NCI-H1105 (cell line): ENCODE measurements around the gene GRB14.

Experiments
- DNase-seq: peaks from one replicate; lab custom pipeline; 2025; lab: John Stamatoyannopoulos, UW

GRB14 gene

GRCh38 chr2:164613321-164613982, 7.8 kb downstream of the GRB14 start:
- DNase-seq, result no peak

DNA sequence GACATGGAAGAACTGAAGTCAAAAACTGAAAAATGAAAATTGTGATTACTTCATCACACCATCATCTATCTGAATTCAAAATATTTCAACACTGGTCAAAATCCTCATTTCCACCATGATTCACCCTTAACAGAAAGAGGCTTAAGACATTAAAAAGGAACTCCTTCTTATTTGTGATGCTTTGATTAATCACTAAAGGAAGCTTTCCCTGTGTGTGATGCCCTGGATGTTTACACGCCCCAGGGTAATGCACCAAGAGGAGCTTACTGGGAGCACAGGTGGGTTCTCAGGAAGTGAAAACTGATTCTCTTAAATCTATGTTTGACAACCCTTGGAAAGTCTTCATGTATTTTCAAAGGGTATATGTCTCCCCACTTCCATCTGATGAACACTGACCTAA, 11.5 kb downstream of the GRB14 start:
- no peak for DNase-seq

DNA sequence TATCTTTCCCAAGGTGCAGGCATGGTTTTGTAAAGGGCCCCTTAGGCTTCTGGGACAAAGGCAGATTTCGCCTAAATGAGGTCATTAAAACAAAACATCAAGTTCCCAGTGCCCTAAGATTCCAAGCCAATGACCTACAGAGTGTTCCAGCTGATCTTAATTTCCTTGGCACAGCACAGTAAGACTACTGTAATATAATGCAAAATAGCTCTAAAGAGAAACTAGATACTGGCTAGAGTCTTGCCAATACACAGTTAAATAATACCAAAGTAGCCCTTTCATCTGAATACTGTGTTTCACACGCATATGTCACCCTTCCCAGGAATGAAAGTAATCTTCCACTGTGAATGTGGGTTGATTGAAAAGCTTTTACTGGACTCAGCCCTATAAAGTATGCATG, 14.7 kb downstream of the GRB14 start:
- no peak for DNase-seq

GRCh38 chr2:164605295-164605694, 16.0 kb downstream of the GRB14 start:
- no peak for DNase-seq

- no peak for DNase-seq
These were observed 20.5 kb downstream of the GRB14 start for GRCh38 chr2:164600763-164601162.

GRCh38 chr2:164599954-164600589, 21.2 kb downstream of the GRB14 start:
- peak; percentile 18 for DNase-seq

DNA sequence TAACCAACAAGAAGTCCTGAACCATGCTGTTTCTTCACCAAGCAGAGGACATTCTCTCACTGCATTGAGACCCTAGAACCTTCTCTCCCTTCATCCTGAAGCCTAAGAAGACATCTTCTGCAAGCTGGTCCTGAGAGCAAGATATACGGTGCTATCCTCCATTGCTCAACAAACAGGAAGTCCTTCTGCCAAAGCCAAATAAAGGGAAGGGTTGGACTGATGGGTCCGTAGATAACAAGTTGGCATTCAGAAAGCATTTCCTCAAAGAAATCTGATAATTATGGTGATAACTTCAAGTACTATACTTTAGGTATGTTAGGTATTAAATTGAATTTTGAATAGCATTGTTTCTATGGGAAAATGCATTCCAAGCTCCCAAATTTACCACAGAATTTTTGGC, 23.3 kb downstream of the GRB14 start:
- DNase-seq, result no peak

- no peak for DNase-seq
These were observed 26.3 kb downstream of the GRB14 start for GRCh38 chr2:164595031-164595430.

DNA sequence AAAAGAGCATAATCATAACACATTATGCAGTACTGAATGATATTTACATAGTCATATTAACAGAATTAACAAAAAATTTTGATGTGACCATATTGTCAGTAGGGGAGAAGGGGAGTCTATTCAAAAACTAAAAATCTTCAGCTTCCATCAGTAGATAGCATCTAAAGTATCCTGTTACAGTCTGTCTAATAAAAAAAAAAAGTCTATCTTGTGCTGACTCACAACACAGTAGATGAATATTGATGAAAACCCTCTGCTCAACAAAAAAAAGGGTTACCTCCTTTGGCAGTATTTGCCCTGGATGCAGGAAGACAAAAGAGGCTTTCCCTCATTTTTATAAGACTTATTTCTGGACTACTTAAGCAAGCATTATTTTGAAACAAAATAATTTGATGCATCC, 27.3 kb downstream of the GRB14 start:
- no peak for DNase-seq

DNA sequence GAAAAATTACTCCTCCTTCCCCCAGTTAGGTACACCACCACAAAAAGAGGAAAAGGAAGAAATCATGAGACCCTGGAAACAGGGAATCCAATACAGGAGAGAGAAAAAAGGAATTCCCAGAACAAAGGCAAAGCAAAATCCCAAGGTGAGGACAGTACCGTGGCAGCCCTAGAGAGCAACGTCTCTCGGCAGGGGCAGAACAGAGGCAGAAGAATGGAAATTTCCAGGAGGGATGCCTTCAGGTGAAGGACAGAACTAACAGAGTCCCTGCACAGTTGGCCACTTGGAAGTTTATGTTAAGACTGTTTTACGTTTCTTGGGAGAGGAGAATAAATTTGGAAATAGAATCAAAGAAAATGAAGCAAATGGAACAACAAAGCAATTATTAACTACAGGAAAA, 27.7 kb downstream of the GRB14 start:
- DNase-seq, result no peak

GRCh38 chr2:164589522-164589921, 31.8 kb downstream of the GRB14 start:
- no peak for DNase-seq

DNA sequence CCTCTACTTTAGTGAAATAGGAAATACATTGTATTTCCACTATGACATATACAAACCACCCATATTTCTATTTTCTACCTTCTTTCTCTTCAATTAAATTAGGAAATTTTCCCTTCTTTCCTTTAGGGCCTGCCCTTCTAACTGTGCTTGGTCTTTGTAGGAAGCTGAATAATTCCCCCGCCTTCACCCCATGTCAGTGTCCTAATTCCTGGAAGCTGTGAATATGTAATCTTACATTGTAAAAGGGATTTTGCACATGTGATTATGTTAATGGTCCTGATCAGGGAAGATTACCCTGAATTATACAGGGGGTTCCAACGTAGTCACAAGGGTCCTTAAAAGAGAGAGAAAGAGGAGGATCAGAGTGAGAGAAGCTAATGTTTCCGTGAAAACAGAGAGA, 40.2 kb downstream of the GRB14 start:
- no peak for DNase-seq

- DNase-seq, result no peak
These were observed 46.4 kb downstream of the GRB14 start for GRCh38 chr2:164574931-164575330.

- no peak for DNase-seq
These were observed 50.8 kb downstream of the GRB14 start for GRCh38 chr2:164570475-164570874.

DNA sequence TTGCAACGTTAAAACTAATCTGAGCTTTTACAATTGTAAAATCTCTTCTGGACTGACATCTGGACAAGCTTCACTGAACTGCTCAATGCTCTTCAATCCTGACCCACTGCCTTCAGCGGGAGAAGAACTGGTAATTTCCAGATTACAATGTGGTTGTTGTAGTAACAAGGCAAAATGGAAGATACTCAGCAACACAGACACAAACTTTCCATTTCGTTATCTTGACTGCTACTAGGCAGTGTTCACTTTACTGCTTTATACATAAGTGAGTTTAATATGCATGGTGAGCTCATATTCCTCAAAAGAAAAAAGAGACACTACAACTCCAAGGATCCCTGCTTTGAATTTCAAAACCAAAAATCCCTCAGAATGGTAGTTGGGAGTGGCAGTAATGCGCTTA, 51.9 kb downstream of the GRB14 start:
- no peak for DNase-seq

DNA sequence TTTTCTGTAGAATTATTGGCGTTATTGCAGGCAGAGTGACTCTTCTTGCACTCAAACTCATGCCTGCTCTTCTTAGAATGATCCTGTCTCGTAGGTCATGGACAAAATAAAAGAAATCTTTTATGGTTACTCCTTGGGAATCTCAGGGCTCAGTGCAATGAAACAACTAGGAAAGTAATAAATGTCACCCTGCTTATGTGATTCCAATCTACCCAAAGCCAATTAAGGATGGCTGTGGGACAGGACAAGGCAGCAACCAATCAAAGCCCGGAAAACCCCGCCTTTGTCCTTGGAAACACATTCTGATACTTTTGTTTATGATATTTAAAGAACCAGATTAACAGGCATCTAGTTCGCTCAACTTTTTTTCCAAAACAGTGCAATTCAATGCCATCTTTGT, 53.0 kb downstream of the GRB14 start:
- no peak for DNase-seq

DNA sequence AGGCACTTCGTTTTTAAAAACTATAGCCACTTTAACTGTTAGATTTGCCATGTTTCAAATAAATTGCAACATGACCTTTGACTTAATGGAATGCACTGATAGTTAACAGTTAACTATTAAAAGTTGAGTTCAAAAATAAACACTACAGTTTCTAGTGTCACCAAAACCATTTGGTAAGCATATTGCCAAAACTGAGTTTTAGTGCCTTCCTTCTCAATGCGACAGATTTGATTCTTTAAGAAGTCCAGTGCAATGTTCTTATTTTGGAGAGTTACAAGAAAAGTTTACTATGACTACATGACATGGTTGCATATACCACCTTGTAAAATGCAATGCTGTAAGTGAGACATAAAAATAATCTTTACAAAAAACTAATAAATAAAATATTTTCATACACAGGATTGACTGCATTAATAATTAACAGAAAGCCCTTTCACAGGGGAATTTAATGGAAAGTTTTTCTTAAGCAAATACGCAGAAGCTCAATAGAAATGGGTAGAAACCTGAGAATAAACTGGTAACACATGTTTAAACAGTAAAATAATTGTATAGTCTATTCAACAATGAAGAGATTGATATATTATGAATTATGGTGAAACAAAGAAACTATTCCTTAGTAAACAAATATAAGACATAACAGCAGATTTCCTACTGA, 53.8 kb downstream of the GRB14 start:
- DNase-seq, result no peak

- DNase-seq, result no peak
These were observed 55.9 kb downstream of the GRB14 start for GRCh38 chr2:164565359-164565758.

GRCh38 chr2:164562666-164563065, 58.6 kb downstream of the GRB14 start:
- no peak for DNase-seq

GRCh38 chr2:164561991-164562390, 59.3 kb downstream of the GRB14 start:
- no peak for DNase-seq

DNA sequence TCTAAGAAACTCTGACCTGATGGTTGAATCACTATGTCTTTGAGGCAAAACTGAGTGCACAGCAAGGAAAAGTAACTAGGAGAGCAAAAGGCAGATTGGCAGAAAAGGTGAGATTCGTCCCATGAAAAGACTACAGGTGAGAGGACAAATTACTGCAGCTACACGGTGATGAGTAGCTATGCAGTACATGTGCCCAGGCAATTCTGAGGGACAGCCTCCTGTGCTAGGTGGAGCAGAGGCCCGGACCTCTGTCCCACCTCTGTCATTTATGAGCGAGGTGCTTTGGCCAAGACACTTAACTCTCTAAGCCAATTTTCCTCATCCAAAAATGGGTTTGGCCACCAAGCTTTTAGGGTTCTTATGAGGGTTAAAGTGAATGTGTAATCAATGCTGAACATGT, 59.9 kb downstream of the GRB14 start:
- no peak for DNase-seq

GRCh38 chr2:164560902-164561301, 60.4 kb downstream of the GRB14 start:
- no peak for DNase-seq

DNA sequence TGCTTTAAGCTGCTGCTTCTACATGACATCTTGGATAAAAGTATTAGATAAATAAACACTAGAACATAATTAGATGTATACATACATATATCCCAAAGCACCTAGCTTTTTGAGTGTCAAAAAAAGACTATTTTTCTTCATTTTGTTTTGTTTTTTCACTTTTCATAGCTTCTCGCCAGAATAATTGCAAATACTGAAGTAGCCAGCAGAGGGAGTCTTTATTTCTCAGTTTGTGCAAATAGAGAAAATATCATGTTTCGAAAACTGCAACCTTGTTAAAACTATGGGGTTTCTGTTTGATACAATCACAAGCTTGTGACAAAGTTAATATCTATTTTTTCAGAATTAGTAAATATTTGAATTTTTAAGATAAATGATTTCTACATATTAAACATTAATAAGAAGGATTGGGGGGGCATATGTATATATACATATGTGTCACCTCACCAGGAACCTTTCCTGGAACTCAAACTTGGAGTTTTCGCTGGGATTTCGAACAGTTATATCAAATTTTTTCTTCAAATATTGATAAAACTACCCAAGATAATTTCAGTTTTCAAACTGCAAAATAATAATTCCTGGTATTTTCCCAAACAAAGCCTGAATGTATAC, 61.0 kb downstream of the GRB14 start:
- DNase-seq, result peak; percentile 14
